ENCODE measurements around the gene KRT8.

DNA sequence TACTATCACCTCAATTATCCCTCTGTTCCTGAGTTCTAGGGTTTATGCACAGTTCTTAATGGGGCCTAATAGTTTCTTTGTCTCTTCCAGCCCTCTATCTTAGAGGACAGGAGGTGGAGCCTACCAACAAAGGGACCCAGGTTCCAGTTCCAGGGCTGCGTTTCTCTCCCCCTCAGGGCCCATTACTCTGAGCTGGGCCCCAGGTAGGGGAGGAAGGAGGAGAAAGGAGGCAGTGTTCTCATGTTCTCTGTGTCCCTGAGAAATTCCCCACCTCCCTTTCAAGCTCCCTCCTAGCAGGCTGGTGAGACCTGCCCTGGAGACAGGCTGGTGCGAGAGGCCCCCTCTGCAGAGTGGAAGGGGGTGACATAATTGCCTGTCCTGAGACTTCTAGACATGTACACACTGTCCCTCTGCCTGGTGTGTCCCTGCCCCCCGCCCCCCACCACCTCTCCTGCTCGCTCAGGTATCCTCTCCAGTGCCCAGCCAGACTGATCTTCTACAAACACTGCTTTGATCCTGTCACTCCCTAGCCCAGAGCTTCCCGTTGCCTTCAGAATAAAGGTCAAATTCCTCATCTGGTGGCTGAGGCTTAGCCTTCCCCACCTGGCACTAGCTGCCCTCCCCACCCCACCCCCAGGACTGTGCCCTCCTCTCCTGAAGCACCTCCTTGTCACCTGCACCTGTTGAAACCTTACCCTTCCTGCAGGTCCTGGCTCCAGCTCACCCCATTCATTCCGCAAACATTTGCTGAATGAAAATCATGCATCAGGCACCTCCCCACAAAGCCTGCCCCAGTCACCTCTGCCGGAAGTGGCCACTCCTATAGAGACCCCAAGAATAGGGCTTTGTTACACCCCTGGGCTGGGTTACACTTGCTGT lies 21.1 kb upstream of the KRT8 start:
- TF ChIP-seq, protein P1, sequence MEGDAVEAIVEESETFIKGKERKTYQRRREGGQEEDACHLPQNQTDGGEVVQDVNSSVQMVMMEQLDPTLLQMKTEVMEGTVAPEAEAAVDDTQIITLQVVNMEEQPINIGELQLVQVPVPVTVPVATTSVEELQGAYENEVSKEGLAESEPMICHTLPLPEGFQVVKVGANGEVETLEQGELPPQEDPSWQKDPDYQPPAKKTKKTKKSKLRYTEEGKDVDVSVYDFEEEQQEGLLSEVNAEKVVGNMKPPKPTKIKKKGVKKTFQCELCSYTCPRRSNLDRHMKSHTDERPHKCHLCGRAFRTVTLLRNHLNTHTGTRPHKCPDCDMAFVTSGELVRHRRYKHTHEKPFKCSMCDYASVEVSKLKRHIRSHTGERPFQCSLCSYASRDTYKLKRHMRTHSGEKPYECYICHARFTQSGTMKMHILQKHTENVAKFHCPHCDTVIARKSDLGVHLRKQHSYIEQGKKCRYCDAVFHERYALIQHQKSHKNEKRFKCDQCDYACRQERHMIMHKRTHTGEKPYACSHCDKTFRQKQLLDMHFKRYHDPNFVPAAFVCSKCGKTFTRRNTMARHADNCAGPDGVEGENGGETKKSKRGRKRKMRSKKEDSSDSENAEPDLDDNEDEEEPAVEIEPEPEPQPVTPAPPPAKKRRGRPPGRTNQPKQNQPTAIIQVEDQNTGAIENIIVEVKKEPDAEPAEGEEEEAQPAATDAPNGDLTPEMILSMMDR (conservative IDR thresholded peaks at IDR 0.05; ENCODE audit: low read length) = no peak
- no peak for TF ChIP-seq EZH2phosphoT487 (IDR thresholded peaks at IDR 0.05; ENCODE audit: borderline replicate concordance, low read depth, low read length)

Data from OCI-LY7 (cell line).